Aorta (tissue), 5 donors: ENCODE measurements around the gene SGIP1. TPM values are rescaled to one million over a fixed set of nuclear protein-coding genes. Genes with fewer than 3 reads are reported as not detected.
"Not testable (repeated sequence)": the region's sequence is repeated elsewhere in the genome, so short reads cannot be mapped to it uniquely, and the experiment has no call there.

Experiments
- ATAC-seq: fragments of 200-7000 bp; cut with Tn5 transposase; one replicate; pipeline ENCODE4 v1.9.1; 2022; ENCODE audit warnings: moderate library complexity; ENCODE audit not compliant: low FRiP score
- DNase-seq, 2 donors: peaks; one replicate each; pipeline ENCODE4 v3.0.0-alpha.2; 2020
- H3K27ac ChIP-seq, 2 donors: one replicate each; pipeline ENCODE4 v1.5.1; 2013; ENCODE audit warnings: low read length in 2 of 2, mild to moderate bottlenecking in 2 of 2, moderate library complexity in 2 of 2, control low read depth in 1 of 2, inconsistent platforms in 1 of 2, low read depth in 1 of 2
- H3K27me3 ChIP-seq, 2 donors: one replicate each; pipeline ENCODE4 v1.6.1; 2013; ENCODE audit warnings: control low read depth in 1 of 2, low read length in 1 of 2, mild to moderate bottlenecking in 1 of 2, moderate library complexity in 1 of 2; ENCODE audit not compliant: insufficient read depth in 2 of 2, control insufficient read depth in 1 of 2
- H3K36me3 ChIP-seq, 2 donors: one replicate each; pipeline ENCODE4 v1.6.1; 2013; ENCODE audit warnings: control low read depth in 1 of 2, low read length in 1 of 2, mild to moderate bottlenecking in 1 of 2; ENCODE audit not compliant: insufficient read depth in 2 of 2, control insufficient read depth in 1 of 2
- H3K4me1 ChIP-seq, 2 donors: one replicate each; pipeline ENCODE4 v1.6.1; 2013; ENCODE audit warnings: low read length in 2 of 2, control low read depth in 1 of 2, mild to moderate bottlenecking in 1 of 2, moderate library complexity in 1 of 2; ENCODE audit not compliant: insufficient read depth in 2 of 2, control insufficient read depth in 1 of 2
- H3K4me3 ChIP-seq, 2 donors: one replicate each; pipeline ENCODE4 v1.5.1; 2013; ENCODE audit warnings: low read length in 2 of 2, control low read depth in 1 of 2, mild to moderate bottlenecking in 1 of 2
- H3K9me3 ChIP-seq: one replicate; pipeline ENCODE4 v1.6.1; 2013; ENCODE audit warnings: mild to moderate bottlenecking, low read length; ENCODE audit not compliant: control insufficient read depth
- WGBS, 2 donors: extraction: QIAGEN DNeasy Blood & Tissue Kit; methylation state at CpG; one replicate each; pipeline ENCODE4 v1.1.7; 2013; 5-methylcytosine and 5-hydroxymethylcytosine counted together
- intact Hi-C, 2 donors: fragments of 100-400 bp; cut with DNase I; formaldehyde crosslinking; loops; one replicate each; pipeline versions ENCODE4 v1.14.2 to v1.15.0; 2022
- polyA plus RNA-seq, 2 donors: library from polyadenylated mRNA; stranded (reverse); fragments of 200-250 nt; gene quantifications; one replicate each; pipeline ENCODE4 v1.2.3, GENCODE V29; 2013
- total RNA-seq, 2 donors: library from RNA; stranded (reverse); fragmentation: NEBNext Ultra II Directional; extraction: Animal tissue kit (Norgen Biotek cat#: 25700); gene quantifications; one replicate each; pipeline ENCODE4 v1.2.1, GENCODE V29; 2021
- donor health status: healthy with polysubstance abuse.
- donor health status: Bipolar disorder and iron deficiency.
- donor health status: DM: no; HTN: no; CAD: no.
- donor health status: DM: no; HTN: no; CAD: no.
- donor health status: DM: yes; HTN: yes; CAD: no.

Gene SGIP1
- total and polyA plus RNA-seq, 4 donors = 10.9 to 73.2 (median 58.3) TPM

GRCh38 chr1:66775646-66776045 is 241.7 kb downstream of the SGIP1 start:
- Histone ChIP-seq H3K27ac (no peak overlapping the region), H3K4me3 (no peak overlapping the region), H3K4me1 (no peaks in the 10 kb centered on the region), H3K9me3 (no peaks in the 10 kb centered on the region), H3K27me3 (peaks cover 0 to 2% of the 10 kb centered on the region in 2 donors), H3K36me3 (no peaks in the 10 kb centered on the region)
- ATAC-seq = no peak
- intact Hi-C loops = no loop called here
- no peak for DNase-seq
- 89 to 90% methylated on average over 3 of the region's 3 CpGs for WGBS, 2 donors

- H3K27ac ChIP-seq = no peak overlapping the region
- ATAC-seq (no peak), DNase-seq (no peak)
- no peaks in the 10 kb centered on the region for H3K36me3 ChIP-seq
- intact Hi-C loops = no loop called here
- no peaks in the 10 kb centered on the region for H3K9me3 ChIP-seq
- WGBS, 2 donors = 62 to 65% methylated on average over 3 of the region's 3 CpGs
- no peak overlapping the region for H3K4me3 ChIP-seq
- peaks cover 0 to 2% of the 10 kb centered on the region in 2 donors for H3K27me3 ChIP-seq
- H3K4me1 ChIP-seq = no peaks in the 10 kb centered on the region
Observed at GRCh38 chr1:66777831-66778230, 243.9 kb downstream of the SGIP1 start.

GRCh38 chr1:66778266-66778665 is 244.3 kb downstream of the SGIP1 start:
- H3K36me3 ChIP-seq = no peaks in the 10 kb centered on the region
- DNase-seq (no peak), ATAC-seq (no peak)
- H3K4me3 ChIP-seq = no peak overlapping the region
- H3K27me3 ChIP-seq = peaks cover 0 to 2% of the 10 kb centered on the region in 2 donors
- 44 to 57% methylated on average over 4 of the region's 4 CpGs for WGBS, 2 donors
- intact Hi-C loops = no loop called here
- H3K4me1 ChIP-seq = no peaks in the 10 kb centered on the region
- no peaks in the 10 kb centered on the region for H3K9me3 ChIP-seq
- no peak overlapping the region for H3K27ac ChIP-seq

GRCh38 chr1:66778969-66779368 is 245.0 kb downstream of the SGIP1 start:
- 86 to 88% methylated on average over 4 of the region's 4 CpGs for WGBS, 2 donors

GRCh38 chr1:66779475-66780078 is 245.6 kb downstream of the SGIP1 start:
- DNase-seq = no peak

More at GRCh38 chr1:66778969-66779368, 245.0 kb downstream of the SGIP1 start:
- ATAC-seq (no peak), DNase-seq (no peak)
- no peaks in the 10 kb centered on the region for H3K4me1 ChIP-seq
- intact Hi-C loops = no loop called here
- H3K4me3 ChIP-seq = no peak overlapping the region
- no peaks in the 10 kb centered on the region for H3K9me3 ChIP-seq
- no peak overlapping the region for H3K27ac ChIP-seq
- no peaks in the 10 kb centered on the region for H3K36me3 ChIP-seq
- H3K27me3 ChIP-seq = peaks cover 0 to 2% of the 10 kb centered on the region in 2 donors

GRCh38 chr1:66785800-66786199 is 251.8 kb downstream of the SGIP1 start:
- H3K4me3 ChIP-seq, H3K27ac ChIP-seq, ATAC-seq, H3K27me3 ChIP-seq, DNase-seq, H3K9me3 ChIP-seq, H3K36me3 ChIP-seq, intact Hi-C loops, H3K4me1 ChIP-seq: not testable (repeated sequence)
- WGBS, 2 donors = no CpG with 5 or more reads among the region's 2 CpGs

More at GRCh38 chr1:66779475-66780078, 245.6 kb downstream of the SGIP1 start:
- WGBS, 2 donors = 61 to 62% methylated on average over 2 of the region's 2 CpGs
- H3K4me3 ChIP-seq = no peak overlapping the region
- H3K4me1 ChIP-seq = no peaks in the 10 kb centered on the region
- no peaks in the 10 kb centered on the region for H3K36me3 ChIP-seq
- intact Hi-C loops = no loop called here
- no peaks in the 10 kb centered on the region for H3K27me3 ChIP-seq
- no peak for ATAC-seq
- no peak overlapping the region for H3K27ac ChIP-seq
- H3K9me3 ChIP-seq = no peaks in the 10 kb centered on the region

GRCh38 chr1:66787641-66788040 is 253.7 kb downstream of the SGIP1 start:
- ATAC-seq (no peak), DNase-seq (no peak)
- WGBS, 2 donors = 77 to 83% methylated on average over 4 of the region's 4 CpGs
- H3K4me1 ChIP-seq = no peaks in the 10 kb centered on the region
- H3K27me3 ChIP-seq = no peaks in the 10 kb centered on the region
- no peaks in the 10 kb centered on the region for H3K9me3 ChIP-seq
- no peak overlapping the region for H3K4me3 ChIP-seq
- H3K36me3 ChIP-seq = no peaks in the 10 kb centered on the region
- H3K27ac ChIP-seq = no peak overlapping the region
- intact Hi-C loops = no loop called here

- 78 to 84% methylated on average over 6 of the region's 6 CpGs for WGBS, 2 donors
- DNase-seq (no peak), ATAC-seq (no peak)
- H3K4me3 ChIP-seq = no peak overlapping the region
- intact Hi-C loops = no loop called here
- H3K36me3 ChIP-seq = no peaks in the 10 kb centered on the region
- H3K27ac ChIP-seq = no peak overlapping the region
- no peaks in the 10 kb centered on the region for H3K4me1 ChIP-seq
- no peaks in the 10 kb centered on the region for H3K27me3 ChIP-seq
- no peaks in the 10 kb centered on the region for H3K9me3 ChIP-seq
Observed at GRCh38 chr1:66788231-66788939, 254.4 kb downstream of the SGIP1 start.
